ENCODE results near the gene PELI1. TPM values are rescaled to one million over a fixed set of nuclear protein-coding genes. Genes with fewer than 3 reads are reported as not detected.

The PELI1 gene
- total RNA-seq, 6 donors from 2014 or later: 18.5 to 57.3 (median 36.2) TPM

DNA sequence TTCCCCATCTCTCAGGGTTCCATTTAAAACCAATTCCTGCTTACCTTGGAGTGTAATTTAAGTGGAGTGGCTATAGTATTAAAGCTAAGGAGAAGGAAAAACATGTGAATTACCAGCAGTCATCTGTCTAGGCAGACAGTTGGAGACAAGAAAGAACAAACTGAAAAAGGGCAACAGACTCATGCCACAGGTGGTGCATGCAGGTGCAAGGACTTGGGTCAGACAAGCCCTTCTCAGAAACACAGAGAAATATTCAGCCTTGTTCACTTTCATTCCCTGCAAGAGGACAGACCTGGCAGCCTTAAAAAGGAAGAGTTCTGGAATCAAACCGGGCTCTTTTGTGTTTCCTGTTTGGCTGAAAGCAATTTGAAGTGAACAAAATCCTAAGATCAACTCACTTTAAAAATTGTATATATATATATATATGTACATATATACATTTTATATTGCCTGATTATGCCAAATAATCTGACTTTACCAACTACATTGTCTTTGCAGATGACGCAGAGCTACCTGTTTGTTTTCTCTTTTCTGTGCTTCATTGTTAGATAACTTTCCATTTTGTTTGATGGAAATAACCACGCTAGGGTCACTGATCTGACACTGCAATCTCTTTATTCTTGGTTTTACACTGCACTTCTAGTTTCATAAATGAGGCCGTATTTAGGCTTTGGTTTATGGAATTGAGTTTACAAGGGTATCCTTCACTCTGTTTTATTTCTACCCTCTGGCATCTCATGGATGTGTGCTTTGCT, 89.9 kb downstream of the PELI1 start:
- peaks cover 0 to 10% (median 8%) of the 10 kb centered on the region in 4 donors for H3K4me1 ChIP-seq
- 61 to 69% methylated on average over 4 of the region's 4 CpGs for WGBS, 2 donors
- no peaks in the 10 kb centered on the region for H3K27me3 ChIP-seq
- TF ChIP-seq, protein P1, sequence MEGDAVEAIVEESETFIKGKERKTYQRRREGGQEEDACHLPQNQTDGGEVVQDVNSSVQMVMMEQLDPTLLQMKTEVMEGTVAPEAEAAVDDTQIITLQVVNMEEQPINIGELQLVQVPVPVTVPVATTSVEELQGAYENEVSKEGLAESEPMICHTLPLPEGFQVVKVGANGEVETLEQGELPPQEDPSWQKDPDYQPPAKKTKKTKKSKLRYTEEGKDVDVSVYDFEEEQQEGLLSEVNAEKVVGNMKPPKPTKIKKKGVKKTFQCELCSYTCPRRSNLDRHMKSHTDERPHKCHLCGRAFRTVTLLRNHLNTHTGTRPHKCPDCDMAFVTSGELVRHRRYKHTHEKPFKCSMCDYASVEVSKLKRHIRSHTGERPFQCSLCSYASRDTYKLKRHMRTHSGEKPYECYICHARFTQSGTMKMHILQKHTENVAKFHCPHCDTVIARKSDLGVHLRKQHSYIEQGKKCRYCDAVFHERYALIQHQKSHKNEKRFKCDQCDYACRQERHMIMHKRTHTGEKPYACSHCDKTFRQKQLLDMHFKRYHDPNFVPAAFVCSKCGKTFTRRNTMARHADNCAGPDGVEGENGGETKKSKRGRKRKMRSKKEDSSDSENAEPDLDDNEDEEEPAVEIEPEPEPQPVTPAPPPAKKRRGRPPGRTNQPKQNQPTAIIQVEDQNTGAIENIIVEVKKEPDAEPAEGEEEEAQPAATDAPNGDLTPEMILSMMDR (IDR thresholded peaks at IDR 0.05): no peak
- no peaks in the 10 kb centered on the region for H3K9me3 ChIP-seq
- H3K4me3 ChIP-seq: no peak overlapping the region
- no peaks in the 10 kb centered on the region for H3K36me3 ChIP-seq
- DNase-seq (no peak), ATAC-seq (ENCODE audit: low FRiP score in 2 of 2) (no peak)
- H3K27ac ChIP-seq: no peak overlapping the region

- H3K27me3 ChIP-seq: no peaks in the 10 kb centered on the region
- DNase-seq (no peak), ATAC-seq (ENCODE audit: low FRiP score in 2 of 2) (no peak)
- no peaks in the 10 kb centered on the region for H3K9me3 ChIP-seq
- H3K4me1 ChIP-seq: peaks cover 0 to 10% (median 8%) of the 10 kb centered on the region in 4 donors
- peak overlapping the region in 2 of 4 donors; percentile 7 to 71 for H3K27ac ChIP-seq
- H3K36me3 ChIP-seq: no peaks in the 10 kb centered on the region
- peak in 1 of 2 donors; percentile 64 for TF ChIP-seq POLR2AphosphoS5 (IDR thresholded peaks at IDR 0.05)
- no peak for TF ChIP-seq EP300 (IDR thresholded peaks at IDR 0.05)
- TF ChIP-seq, protein P1 (IDR thresholded peaks at IDR 0.05): no peak
- TF ChIP-seq POLR2A (IDR thresholded peaks at IDR 0.05): no peak
- H3K4me3 ChIP-seq: no peak overlapping the region
- WGBS, 2 donors: 68 to 78% methylated on average over 3 of the region's 3 CpGs
Measured at GRCh38 chr2:64052463-64053241, 91.6 kb downstream of the PELI1 start.

- Histone ChIP-seq H3K4me1 (peaks cover 0 to 10% (median 7%) of the 10 kb centered on the region in 4 donors), H3K27ac (no peak overlapping the region), H3K4me3 (no peak overlapping the region), H3K27me3 (no peaks in the 10 kb centered on the region), H3K36me3 (no peaks in the 10 kb centered on the region), H3K9me3 (no peaks in the 10 kb centered on the region)
- no peak for TF ChIP-seq POLR2AphosphoS5 (IDR thresholded peaks at IDR 0.05)
- TF ChIP-seq, protein P1 (IDR thresholded peaks at IDR 0.05): peak; percentile 69 to 91 (median 84)
- whole genome bisulfite sequencing, 2 donors: 2 to 3% methylated on average over 3 of the region's 3 CpGs
- ATAC-seq (ENCODE audit: low FRiP score in 2 of 2) (peak; percentile 51 to 91), DNase-seq (peak in 1 of 2 donors; percentile 60)
Measured at GRCh38 chr2:64049633-64050220, 94.5 kb downstream of the PELI1 start.

GRCh38 chr2:64045938-64046337, 98.3 kb downstream of the PELI1 start:
- no peak overlapping the region for H3K4me3 ChIP-seq
- peaks cover 0 to 7% (median 4%) of the 10 kb centered on the region in 4 donors for H3K4me1 ChIP-seq
- TF ChIP-seq EP300 (IDR thresholded peaks at IDR 0.05) (no peak), POLR2A (IDR thresholded peaks at IDR 0.05) (no peak), POLR2AphosphoS5 (IDR thresholded peaks at IDR 0.05) (no peak)
- TF ChIP-seq, protein P1 (IDR thresholded peaks at IDR 0.05): no peak
- ATAC-seq (ENCODE audit: low FRiP score in 2 of 2): no peak
- no peaks in the 10 kb centered on the region for H3K36me3 ChIP-seq
- WGBS, 2 donors: 97 to 100% methylated on average over 2 of the region's 2 CpGs
- H3K27ac ChIP-seq: no peak overlapping the region
- no peak for DNase-seq
- no peaks in the 10 kb centered on the region for H3K27me3 ChIP-seq
- H3K9me3 ChIP-seq: no peaks in the 10 kb centered on the region

Other genes starting within 250 kb of the PELI1 start
- gene VPS54, start 125.0 kb downstream of the PELI1 start, total RNA-seq: 10 to 100 TPM; 10.3 to 43.7 (median 21.7) TPM

Data from upper lobe of left lung (tissue), 6 donors.